ENCODE measurements around the gene UBE2E2. TPM values are rescaled to one million over a fixed set of nuclear protein-coding genes. Genes with fewer than 3 reads are reported as not detected.

UBE2E2 gene
- total RNA-seq, 3 donors from 2014 or later (not counting 1 experiment from before 2014, with no cell fraction given) = 4.8 to 6.1 (median 5.3) TPM

DNA sequence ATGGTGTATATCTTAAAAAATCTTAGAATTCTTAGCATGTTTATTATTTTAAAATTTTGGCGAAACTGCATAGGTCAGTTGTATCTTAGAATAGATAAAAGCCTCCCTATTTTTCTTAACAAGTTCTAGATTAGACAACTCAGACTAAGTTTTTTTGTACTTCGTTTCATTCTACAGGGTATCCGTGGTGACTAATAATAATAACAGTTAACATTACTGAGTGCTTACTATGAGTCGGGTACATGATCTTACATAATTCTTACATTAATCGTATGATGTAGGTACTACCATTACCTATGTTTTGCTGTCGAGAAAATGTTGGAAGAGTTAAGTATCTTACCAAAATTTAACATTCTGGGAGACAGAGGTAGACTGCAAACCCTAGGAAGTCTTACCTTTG is 60.7 kb downstream of the UBE2E2 start:
- intact Hi-C loops (cut with micrococcal nuclease) = no loop called here
- H3K4me1 ChIP-seq (ENCODE audit: control insufficient read depth, insufficient read depth, low read length) = no peaks in the 10 kb centered on the region
- H3K4me1 Mint-ChIP-seq = peaks cover 0 to 5% of the 10 kb centered on the region in 2 donors
- H3K4me3 Mint-ChIP-seq = no peak overlapping the region
- no peaks in the 10 kb centered on the region for H3K36me3 ChIP-seq (ENCODE audit: control insufficient read depth, insufficient read depth, low read length)
- no peak for DNase-seq
- peaks cover 3 to 5% of the 10 kb centered on the region in 2 donors for H3K9me3 Mint-ChIP-seq
- H3K36me3 Mint-ChIP-seq = no peaks in the 10 kb centered on the region
- H3K27ac Mint-ChIP-seq = no peak overlapping the region
- peaks cover 2 to 6% of the 10 kb centered on the region in 2 donors for H3K27me3 Mint-ChIP-seq (ENCODE audit: low read depth in 2 of 2)
- ATAC-seq = no peak
- TF ChIP-seq, protein P1, sequence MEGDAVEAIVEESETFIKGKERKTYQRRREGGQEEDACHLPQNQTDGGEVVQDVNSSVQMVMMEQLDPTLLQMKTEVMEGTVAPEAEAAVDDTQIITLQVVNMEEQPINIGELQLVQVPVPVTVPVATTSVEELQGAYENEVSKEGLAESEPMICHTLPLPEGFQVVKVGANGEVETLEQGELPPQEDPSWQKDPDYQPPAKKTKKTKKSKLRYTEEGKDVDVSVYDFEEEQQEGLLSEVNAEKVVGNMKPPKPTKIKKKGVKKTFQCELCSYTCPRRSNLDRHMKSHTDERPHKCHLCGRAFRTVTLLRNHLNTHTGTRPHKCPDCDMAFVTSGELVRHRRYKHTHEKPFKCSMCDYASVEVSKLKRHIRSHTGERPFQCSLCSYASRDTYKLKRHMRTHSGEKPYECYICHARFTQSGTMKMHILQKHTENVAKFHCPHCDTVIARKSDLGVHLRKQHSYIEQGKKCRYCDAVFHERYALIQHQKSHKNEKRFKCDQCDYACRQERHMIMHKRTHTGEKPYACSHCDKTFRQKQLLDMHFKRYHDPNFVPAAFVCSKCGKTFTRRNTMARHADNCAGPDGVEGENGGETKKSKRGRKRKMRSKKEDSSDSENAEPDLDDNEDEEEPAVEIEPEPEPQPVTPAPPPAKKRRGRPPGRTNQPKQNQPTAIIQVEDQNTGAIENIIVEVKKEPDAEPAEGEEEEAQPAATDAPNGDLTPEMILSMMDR (IDR thresholded peaks at IDR 0.05) = no peak
- H3K4me3 ChIP-seq (ENCODE audit: low read length) = no peak overlapping the region
- WGBS (ENCODE audit: insufficient coverage) = 100% methylated on average over 1 of the region's 6 CpGs
- H3K27ac ChIP-seq (ENCODE audit: low read length) = no peak overlapping the region
- H3K9me3 ChIP-seq (ENCODE audit: control insufficient read depth, insufficient read depth, low read length) = no peaks in the 10 kb centered on the region
- H3K27me3 ChIP-seq (ENCODE audit: control insufficient read depth, insufficient read depth, low read length) = no peaks in the 10 kb centered on the region

DNA sequence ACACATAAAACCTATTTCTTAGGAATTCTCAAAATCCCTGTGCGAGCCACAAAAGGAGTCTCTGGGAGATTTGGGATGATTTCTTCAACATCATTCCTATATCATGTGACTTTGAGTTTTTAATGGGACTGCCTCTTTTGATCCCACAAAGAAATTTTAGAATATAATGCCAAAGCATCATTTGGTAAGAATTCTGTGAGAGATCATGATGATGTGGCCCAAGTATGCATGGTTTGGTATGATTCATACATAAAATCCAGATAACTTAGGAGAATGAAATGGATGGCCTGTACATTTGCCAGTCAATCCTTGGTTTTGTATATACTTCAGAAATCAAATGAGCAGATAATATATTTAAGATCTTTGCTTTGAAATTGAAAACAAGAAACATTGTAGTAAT is 61.3 kb downstream of the UBE2E2 start:
- Histone ChIP-seq H3K36me3 (ENCODE audit: control insufficient read depth, insufficient read depth, low read length) (no peaks in the 10 kb centered on the region), H3K27me3 (ENCODE audit: control insufficient read depth, insufficient read depth, low read length) (no peaks in the 10 kb centered on the region), H3K27ac (ENCODE audit: low read length) (no peak overlapping the region), H3K4me3 (ENCODE audit: low read length) (no peak overlapping the region), H3K9me3 (ENCODE audit: control insufficient read depth, insufficient read depth, low read length) (no peaks in the 10 kb centered on the region), H3K4me1 (ENCODE audit: control insufficient read depth, insufficient read depth, low read length) (no peaks in the 10 kb centered on the region)
- H3K27ac Mint-ChIP-seq = no peak overlapping the region
- peaks cover 2 to 6% of the 10 kb centered on the region in 2 donors for H3K27me3 Mint-ChIP-seq (ENCODE audit: low read depth in 2 of 2)
- peaks cover 0 to 5% of the 10 kb centered on the region in 2 donors for H3K4me1 Mint-ChIP-seq
- TF ChIP-seq, protein P1 (IDR thresholded peaks at IDR 0.05) = no peak
- intact Hi-C loops (cut with micrococcal nuclease) = no loop called here
- H3K36me3 Mint-ChIP-seq = no peaks in the 10 kb centered on the region
- WGBS (ENCODE audit: insufficient coverage) = no CpG with 5 or more reads among the region's 1 CpG
- DNase-seq = no peak
- peaks cover 3 to 5% of the 10 kb centered on the region in 2 donors for H3K9me3 Mint-ChIP-seq
- no peak overlapping the region for H3K4me3 Mint-ChIP-seq
- no peak for ATAC-seq

DNA sequence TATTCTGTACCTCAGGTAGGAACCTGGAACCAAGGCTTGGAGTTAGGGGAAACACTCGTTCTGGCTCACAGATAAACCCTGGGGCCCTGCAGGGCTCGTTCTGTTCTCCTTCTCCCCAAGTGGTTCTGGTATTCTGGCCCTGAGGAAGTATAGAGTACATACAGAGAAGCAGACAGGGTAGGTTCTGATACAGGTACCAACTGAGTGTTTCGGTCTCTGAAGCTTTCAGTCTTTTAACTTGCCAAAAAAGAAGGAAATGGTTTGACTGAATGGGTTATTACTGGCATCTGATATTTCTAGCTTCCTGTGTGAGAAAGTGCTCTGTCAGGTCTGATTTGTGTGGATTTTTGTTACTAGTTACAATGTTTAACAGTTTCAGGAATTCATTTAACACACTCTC is 67.3 kb downstream of the UBE2E2 start:
- H3K9me3 Mint-ChIP-seq = peaks cover 2 to 5% of the 10 kb centered on the region in 2 donors

More for the DNA sequence above, 67.3 kb downstream of the UBE2E2 start:
- H3K36me3 ChIP-seq (ENCODE audit: control insufficient read depth, insufficient read depth, low read length) = no peaks in the 10 kb centered on the region
- H3K27ac Mint-ChIP-seq = no peak overlapping the region
- H3K36me3 Mint-ChIP-seq = no peaks in the 10 kb centered on the region
- intact Hi-C loops (cut with micrococcal nuclease) = no loop called here
- H3K27me3 ChIP-seq (ENCODE audit: control insufficient read depth, insufficient read depth, low read length) = no peaks in the 10 kb centered on the region
- H3K4me3 Mint-ChIP-seq = no peak overlapping the region
- no peaks in the 10 kb centered on the region for H3K4me1 ChIP-seq (ENCODE audit: control insufficient read depth, insufficient read depth, low read length)
- no peaks in the 10 kb centered on the region for H3K9me3 ChIP-seq (ENCODE audit: control insufficient read depth, insufficient read depth, low read length)
- no peak overlapping the region for H3K27ac ChIP-seq (ENCODE audit: low read length)
- no peak overlapping the region for H3K4me3 ChIP-seq (ENCODE audit: low read length)
- H3K27me3 Mint-ChIP-seq (ENCODE audit: low read depth in 2 of 2) = no peaks in the 10 kb centered on the region
- H3K4me1 Mint-ChIP-seq = no peaks in the 10 kb centered on the region
- DNase-seq = no peak
- no peak for ATAC-seq
- WGBS (ENCODE audit: insufficient coverage) = 25% methylated on average over 3 of the region's 3 CpGs
- TF ChIP-seq, protein P1 (IDR thresholded peaks at IDR 0.05) = no peak

Data from natural killer cell (primary cell).